ENCODE results near the gene SLC12A8.

DNA sequence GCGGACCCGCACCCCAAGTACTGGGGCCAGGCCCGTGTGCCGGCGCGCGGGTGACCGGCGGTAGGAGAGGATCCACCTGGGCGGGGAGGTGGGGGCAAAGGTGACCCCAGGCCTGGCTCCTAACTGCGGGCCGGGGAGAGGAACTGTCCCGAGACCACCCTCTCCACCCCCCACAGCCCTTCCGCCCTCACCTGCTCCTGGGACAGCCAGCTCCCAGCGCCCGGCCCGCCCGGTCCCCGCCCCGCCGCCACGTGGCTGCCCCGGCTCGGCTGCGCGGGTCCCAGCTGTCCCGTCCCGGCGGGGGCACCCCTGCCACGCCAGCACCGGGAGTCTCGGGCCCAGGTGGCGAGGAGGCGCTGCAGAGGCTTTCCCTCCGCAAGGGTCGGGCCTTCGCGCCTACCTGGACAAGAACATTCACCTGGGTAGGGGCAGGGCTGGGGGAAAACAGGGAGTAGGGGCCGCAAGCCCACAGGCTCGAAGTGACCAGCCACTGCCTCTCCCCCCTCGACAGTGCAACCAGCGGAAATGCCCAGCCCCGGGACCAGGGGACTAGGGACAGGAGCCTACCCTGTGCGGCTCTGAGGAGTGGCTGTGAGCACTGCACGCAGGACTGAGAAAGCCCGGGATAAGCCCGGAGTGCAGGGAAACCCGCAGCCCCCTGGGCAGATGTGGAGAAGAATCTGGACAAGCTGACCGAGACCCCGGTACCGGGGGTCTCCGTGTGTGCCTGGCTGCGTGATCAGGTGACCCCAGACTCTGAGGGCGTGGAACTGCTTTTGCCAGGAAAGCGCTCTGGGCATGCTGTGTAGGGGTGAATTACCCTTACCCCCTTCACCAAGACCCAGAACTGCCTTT lies at the start of gene SLC12A8:
- TF ChIP-seq, protein P1, sequence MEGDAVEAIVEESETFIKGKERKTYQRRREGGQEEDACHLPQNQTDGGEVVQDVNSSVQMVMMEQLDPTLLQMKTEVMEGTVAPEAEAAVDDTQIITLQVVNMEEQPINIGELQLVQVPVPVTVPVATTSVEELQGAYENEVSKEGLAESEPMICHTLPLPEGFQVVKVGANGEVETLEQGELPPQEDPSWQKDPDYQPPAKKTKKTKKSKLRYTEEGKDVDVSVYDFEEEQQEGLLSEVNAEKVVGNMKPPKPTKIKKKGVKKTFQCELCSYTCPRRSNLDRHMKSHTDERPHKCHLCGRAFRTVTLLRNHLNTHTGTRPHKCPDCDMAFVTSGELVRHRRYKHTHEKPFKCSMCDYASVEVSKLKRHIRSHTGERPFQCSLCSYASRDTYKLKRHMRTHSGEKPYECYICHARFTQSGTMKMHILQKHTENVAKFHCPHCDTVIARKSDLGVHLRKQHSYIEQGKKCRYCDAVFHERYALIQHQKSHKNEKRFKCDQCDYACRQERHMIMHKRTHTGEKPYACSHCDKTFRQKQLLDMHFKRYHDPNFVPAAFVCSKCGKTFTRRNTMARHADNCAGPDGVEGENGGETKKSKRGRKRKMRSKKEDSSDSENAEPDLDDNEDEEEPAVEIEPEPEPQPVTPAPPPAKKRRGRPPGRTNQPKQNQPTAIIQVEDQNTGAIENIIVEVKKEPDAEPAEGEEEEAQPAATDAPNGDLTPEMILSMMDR (IDR thresholded peaks at IDR 0.05 in 4 of 5, conservative IDR thresholded peaks at IDR 0.05 in 1 of 5), result no peak
- no peak for TF ChIP-seq POLR2A (IDR thresholded peaks at IDR 0.05)
